ENCODE results near the gene EIF4H.
"Not testable (repeated sequence)": the region's sequence is repeated elsewhere in the genome, so short reads cannot be mapped to it uniquely, and the experiment has no call there.

The EIF4H gene

DNA sequence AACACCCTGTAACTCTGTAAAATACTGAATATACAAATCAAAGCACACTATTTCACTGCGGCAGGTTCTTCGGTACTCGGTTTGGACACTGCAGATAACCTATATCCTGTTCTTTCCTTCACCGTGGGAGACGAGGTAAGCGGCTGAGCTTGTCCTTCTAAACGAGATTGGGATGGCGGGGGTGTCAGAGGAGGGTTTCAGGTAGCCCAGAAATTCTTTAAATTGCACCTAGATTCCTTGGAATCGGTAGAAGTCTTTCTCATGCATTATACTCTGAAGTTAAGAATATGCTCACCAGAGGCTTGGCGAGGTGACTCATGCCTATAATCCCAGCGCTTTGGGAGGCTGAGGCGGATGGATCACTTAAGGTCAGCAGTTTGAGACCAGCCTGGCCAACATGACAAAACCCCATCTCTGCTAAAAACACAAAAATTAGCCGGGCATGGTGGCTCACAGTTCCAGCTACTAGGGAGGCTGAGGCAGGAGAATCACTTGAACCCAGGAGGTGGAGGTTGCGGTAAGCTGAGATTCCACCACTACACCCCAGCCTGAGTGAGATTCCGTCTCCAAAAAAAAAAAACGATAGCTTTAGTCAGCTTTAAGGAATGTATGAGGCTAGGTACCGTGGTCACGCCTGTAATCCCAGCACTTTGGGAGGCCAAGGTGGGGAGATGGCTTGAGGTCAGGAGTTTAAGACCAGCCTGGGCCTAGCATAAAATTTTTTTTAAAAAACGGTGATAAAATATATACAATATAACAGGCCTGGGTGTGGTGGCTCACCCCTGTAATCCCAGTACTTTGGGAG is 25.6 kb downstream of the EIF4H start:
- no peak overlapping the region for H3K4me3 ChIP-seq (ENCODE audit: low read length)
- DNase-seq (ENCODE audit: low read depth): no peak
- TF ChIP-seq, protein P1, sequence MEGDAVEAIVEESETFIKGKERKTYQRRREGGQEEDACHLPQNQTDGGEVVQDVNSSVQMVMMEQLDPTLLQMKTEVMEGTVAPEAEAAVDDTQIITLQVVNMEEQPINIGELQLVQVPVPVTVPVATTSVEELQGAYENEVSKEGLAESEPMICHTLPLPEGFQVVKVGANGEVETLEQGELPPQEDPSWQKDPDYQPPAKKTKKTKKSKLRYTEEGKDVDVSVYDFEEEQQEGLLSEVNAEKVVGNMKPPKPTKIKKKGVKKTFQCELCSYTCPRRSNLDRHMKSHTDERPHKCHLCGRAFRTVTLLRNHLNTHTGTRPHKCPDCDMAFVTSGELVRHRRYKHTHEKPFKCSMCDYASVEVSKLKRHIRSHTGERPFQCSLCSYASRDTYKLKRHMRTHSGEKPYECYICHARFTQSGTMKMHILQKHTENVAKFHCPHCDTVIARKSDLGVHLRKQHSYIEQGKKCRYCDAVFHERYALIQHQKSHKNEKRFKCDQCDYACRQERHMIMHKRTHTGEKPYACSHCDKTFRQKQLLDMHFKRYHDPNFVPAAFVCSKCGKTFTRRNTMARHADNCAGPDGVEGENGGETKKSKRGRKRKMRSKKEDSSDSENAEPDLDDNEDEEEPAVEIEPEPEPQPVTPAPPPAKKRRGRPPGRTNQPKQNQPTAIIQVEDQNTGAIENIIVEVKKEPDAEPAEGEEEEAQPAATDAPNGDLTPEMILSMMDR (conservative IDR thresholded peaks at IDR 0.05; ENCODE audit: low read length): no peak

DNA sequence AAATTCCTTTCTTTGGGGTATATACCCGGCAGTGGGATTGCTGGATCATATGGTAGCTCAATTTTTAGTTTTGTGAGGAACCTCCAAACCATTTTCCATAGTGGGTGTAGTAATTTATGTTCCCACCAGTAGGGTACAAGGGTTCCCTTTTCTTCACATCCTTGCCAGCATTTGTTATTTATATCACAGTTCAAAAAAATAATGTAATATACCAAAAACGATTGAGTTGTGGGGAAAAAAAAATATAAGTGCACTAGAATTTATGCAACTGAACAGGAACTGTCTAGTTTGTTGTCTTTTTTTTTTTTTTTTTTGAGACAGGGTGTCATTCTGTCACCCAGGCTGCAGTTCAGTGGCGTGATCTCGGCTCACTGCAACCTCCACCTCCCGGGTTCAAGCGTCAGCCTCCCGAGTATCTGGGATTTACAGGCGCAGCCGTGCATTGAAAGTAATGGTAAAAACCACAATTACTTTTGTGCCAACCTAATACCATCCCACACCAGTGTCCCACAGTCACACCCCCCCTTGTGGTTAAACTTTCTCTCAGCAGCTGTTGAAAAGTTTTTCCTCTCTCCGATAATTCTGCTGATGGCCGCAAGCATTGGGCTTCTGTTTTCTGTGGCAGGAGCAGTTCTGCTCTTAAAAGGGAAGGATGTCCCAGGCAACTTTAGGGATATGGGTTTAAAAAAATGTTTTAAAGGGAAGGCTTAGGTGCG is 28.8 kb downstream of the EIF4H start:
- peak; percentile 72 for DNase-seq (ENCODE audit: low read depth)
- H3K4me3 ChIP-seq (ENCODE audit: low read length): no peak overlapping the region
- TF ChIP-seq, protein P1 (conservative IDR thresholded peaks at IDR 0.05; ENCODE audit: low read length): peak; percentile 75

DNA sequence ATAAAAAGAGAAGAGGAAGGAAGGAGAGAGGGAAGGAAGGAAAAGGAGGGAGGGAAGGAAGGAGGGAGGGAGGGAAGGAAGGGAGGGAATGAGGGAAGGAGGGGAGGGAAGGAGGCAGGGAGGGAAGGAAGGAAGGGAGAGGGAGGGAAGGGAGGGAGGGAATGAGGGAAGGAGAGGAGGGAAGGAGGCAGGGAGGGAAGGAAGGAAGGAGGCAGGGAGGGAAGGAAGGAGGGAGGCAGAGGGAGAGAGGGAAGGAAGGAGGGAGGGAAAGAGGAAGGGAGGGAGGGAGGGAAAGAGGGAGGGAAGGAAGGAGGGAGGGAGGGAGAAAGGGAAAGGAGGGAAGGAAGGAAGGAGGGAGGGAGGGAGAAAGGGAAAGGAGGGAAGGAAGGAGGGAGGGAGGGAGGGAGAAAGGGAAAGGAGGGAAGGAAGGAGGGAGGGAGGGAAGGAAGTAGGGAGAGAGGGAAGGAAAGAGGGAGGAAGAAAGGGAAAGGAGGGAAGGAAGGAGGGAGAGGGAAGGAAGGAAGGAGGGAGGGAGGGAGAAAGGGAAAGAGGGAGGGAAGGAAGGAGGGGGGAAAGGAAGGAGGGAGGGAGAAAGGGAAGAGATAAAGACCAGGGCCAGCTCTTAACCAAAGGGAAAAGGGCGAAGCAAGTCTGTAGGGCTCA is 29.9 kb downstream of the EIF4H start:
- no peak for DNase-seq (ENCODE audit: low read depth)
- TF ChIP-seq, protein P1 (conservative IDR thresholded peaks at IDR 0.05; ENCODE audit: low read length): no peak
- no peak overlapping the region for H3K4me3 ChIP-seq (ENCODE audit: low read length)

DNA sequence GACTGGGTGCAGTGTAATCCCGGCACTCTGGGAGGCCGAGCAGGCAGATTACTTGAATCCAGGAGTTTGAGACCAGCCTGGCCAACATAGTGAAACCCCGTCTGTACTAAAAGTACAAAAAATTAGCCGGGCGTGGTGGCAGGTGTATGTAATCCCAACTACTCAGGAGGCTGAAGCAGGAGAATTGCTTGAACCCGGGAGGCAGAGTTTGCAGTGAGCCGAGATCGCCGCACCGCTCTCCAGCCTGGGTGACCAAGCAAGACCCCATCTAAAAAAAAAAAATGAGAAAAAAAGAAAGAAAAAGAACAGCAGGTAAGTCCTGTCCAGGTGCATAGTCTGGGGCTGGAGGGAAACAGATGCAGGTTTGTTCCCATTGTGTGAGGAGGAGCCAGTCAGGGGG is 31.9 kb downstream of the EIF4H start:
- H3K4me3 ChIP-seq (ENCODE audit: low read length); DNase-seq (ENCODE audit: low read depth): not testable (repeated sequence)

DNA sequence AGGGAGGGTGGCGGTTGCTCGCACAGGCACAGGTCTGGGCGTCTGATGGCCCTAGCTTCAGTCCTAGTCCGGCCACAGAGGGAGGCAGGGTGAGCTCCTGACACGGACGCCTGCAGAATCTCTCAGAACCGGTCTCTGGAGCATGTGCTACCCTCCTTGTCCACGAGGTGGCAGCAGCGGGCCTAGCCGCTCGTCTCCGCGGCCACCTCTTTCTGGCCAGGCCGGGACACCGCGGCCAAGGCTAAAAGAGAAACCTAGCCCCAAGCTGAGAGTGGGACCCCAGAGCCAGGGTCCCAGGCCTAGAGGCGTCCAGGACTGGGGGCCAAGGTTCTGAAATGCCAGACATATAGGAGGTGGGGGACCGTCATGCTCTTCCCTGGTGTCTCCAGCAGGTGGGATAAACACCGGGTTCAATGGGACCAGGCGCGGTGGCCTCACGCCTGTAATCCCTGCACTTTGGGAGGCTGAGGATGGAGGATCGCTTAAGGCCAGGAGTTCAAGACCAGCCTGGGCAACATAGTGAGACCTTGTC is 32.5 kb downstream of the EIF4H start:
- TF ChIP-seq, protein P1 (conservative IDR thresholded peaks at IDR 0.05; ENCODE audit: low read length): peak; percentile 86
- DNase-seq (ENCODE audit: low read depth): peak; percentile 58
- H3K4me3 ChIP-seq (ENCODE audit: low read length): peak overlapping the region; percentile 49

DNA sequence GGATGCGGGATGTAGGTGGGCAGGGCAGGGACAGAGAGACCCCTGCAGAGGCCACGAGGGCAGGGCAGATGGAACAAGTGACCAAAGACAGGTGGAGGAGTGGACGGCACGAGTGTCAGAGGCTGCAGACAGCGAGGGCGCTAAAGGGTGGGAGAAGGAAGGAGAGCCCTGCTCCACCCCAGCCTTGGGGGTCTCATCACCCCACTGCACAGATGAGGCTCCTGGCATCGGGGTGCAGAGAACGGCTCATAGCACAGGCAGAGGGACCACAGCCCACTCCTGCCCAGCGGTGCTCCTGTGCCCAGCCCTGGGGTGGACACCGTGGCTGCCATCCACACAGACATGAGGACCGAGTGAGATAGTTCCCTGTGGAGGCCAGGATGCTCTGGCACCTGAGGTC is 33.4 kb downstream of the EIF4H start:
- TF ChIP-seq, protein P1 (conservative IDR thresholded peaks at IDR 0.05; ENCODE audit: low read length): no peak

DNA sequence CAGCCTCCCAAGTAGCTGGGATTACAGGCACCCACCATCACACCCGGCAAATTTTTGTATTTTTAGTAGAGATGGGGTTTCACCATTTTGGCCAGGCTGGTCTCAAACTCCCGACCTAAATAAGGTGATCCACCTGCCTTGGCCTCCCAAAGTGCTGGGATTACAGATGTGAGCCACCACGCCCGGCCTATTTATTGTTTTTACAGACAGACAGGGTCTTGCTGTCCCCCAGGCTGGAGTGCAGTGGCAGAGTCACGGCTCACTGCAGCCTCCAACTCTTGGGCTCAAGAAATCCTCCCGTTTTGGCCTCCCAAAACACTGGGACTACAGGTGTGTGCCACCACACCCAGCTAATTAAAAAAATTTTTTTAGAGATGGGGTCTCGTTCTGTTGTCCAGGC is 34.1 kb downstream of the EIF4H start:
- DNase-seq (ENCODE audit: low read depth); H3K4me3 ChIP-seq (ENCODE audit: low read length): not testable (repeated sequence)

More for the DNA sequence above, 33.4 kb downstream of the EIF4H start:
- no peak for DNase-seq (ENCODE audit: low read depth)
- no peak overlapping the region for H3K4me3 ChIP-seq (ENCODE audit: low read length)
